Sigmoid colon (tissue), 7 donors: Measurements from ENCODE around the gene ATP4B. TPM values are rescaled to one million over a fixed set of nuclear protein-coding genes. Genes with fewer than 3 reads are reported as not detected.

ENCODE experiments used
- DNase-seq: peaks from one replicate; pipeline ENCODE4 v3.0.0-alpha.2; 2019
- H3K27ac ChIP-seq, 4 donors: fragments of 200-600 bp; sonication (generic); one replicate each; pipeline ENCODE4 v1.5.1; 2016 to 2019; ENCODE audit warnings: mild to moderate bottlenecking in 1 of 4
- H3K27me3 ChIP-seq, 3 donors: fragments of 200-600 bp; sonication (generic); one replicate each; pipeline ENCODE4 v1.5.1; 2019; ENCODE audit warnings: mild to moderate bottlenecking in 1 of 3
- H3K36me3 ChIP-seq, 4 donors: fragments of 200-600 bp; sonication (generic); one replicate each; pipeline ENCODE4 v1.5.1; 2016 to 2019
- H3K4me1 ChIP-seq, 4 donors: fragments of 200-600 bp; sonication (generic); one replicate each; pipeline ENCODE4 v1.5.1; 2017 to 2019
- H3K4me3 ChIP-seq, 4 donors: fragments of 200-600 bp; sonication (generic); one replicate each; pipeline ENCODE4 v1.5.1; 2017 to 2019; ENCODE audit warnings: mild to moderate bottlenecking in 2 of 4, moderate library complexity in 1 of 4
- H3K9me3 ChIP-seq, 4 donors: fragments of 200-600 bp in 3 of 4; sonication (generic) in 3 of 4; one replicate each; pipeline versions ENCODE4 v1.5.1 to v1.6.1; 2013 to 2019
- EP300 ChIP-seq, 4 donors: sonication (generic); formaldehyde crosslinking; IDR thresholded peaks; one replicate each; pipeline ENCODE4 v1.6.1; 2017; ENCODE audit warnings: antibody characterized with exemption in 4 of 4
- POLR2A ChIP-seq, 2 donors: fragments of 450-650 bp; IDR thresholded peaks; one replicate each; pipeline ENCODE4 v1.6.1; 2016; ENCODE audit warnings: antibody characterized with exemption in 2 of 2, mild to moderate bottlenecking in 2 of 2, moderate library complexity in 2 of 2
- POLR2AphosphoS5 ChIP-seq, 4 donors: sonication (generic); formaldehyde crosslinking; IDR thresholded peaks; one replicate each; pipeline ENCODE4 v1.6.1; 2017; ENCODE audit warnings: antibody characterized with exemption in 4 of 4
- WGBS, 2 donors: extraction: QIAGEN DNeasy Blood & Tissue Kit; methylation state at CpG; one replicate each; pipeline ENCODE4 v1.1.7; 2013; 5-methylcytosine and 5-hydroxymethylcytosine counted together
- intact Hi-C: fragments of 100-400 bp; cut with DNase I; formaldehyde crosslinking; loops from one replicate; pipeline ENCODE4 v1.15.1; 2023
- polyA plus RNA-seq, 3 donors: library from polyadenylated mRNA; stranded (reverse); fragments of 200-250 nt; gene quantifications; one replicate each; pipeline ENCODE4 v1.2.3, GENCODE V29; 2013
- total RNA-seq, 4 donors: library from RNA; depleted of rRNA; stranded (reverse); fragments of >200 nt; gene quantifications; one replicate each; pipeline ENCODE4 v1.1.0, GENCODE V29; 2016
- TF ChIP-seq, protein P1 (sequence below), 4 experiments: fragments of 450-650 bp in 3 of 4; fragments of 200-600 bp in 1 of 4; IDR thresholded peaks; one replicate each; pipeline ENCODE4 v1.5.1; 2016 to 2019; ENCODE audit warnings: antibody characterized with exemption in 4 of 4, mild to moderate bottlenecking in 3 of 4, moderate library complexity in 2 of 4
- donor health status: healthy with polysubstance abuse.
- donor health status: Bipolar disorder and iron deficiency.
- donor health status: healthy.

ATP4B gene
- total and polyA plus RNA-seq, 7 donors = not detected

- WGBS, 2 donors = 97 to 98% methylated on average over 16 of the region's 16 CpGs
- no peaks in the 10 kb centered on the region for H3K27me3 ChIP-seq
- TF ChIP-seq POLR2A (IDR thresholded peaks at IDR 0.05) (no peak), POLR2AphosphoS5 (IDR thresholded peaks at IDR 0.05) (no peak), EP300 (IDR thresholded peaks at IDR 0.05) (no peak)
- TF ChIP-seq, protein P1, sequence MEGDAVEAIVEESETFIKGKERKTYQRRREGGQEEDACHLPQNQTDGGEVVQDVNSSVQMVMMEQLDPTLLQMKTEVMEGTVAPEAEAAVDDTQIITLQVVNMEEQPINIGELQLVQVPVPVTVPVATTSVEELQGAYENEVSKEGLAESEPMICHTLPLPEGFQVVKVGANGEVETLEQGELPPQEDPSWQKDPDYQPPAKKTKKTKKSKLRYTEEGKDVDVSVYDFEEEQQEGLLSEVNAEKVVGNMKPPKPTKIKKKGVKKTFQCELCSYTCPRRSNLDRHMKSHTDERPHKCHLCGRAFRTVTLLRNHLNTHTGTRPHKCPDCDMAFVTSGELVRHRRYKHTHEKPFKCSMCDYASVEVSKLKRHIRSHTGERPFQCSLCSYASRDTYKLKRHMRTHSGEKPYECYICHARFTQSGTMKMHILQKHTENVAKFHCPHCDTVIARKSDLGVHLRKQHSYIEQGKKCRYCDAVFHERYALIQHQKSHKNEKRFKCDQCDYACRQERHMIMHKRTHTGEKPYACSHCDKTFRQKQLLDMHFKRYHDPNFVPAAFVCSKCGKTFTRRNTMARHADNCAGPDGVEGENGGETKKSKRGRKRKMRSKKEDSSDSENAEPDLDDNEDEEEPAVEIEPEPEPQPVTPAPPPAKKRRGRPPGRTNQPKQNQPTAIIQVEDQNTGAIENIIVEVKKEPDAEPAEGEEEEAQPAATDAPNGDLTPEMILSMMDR (IDR thresholded peaks at IDR 0.05) = no peak
- no peak overlapping the region for H3K4me3 ChIP-seq
- no peak for DNase-seq
- no peaks in the 10 kb centered on the region for H3K9me3 ChIP-seq
- no peaks in the 10 kb centered on the region for H3K4me1 ChIP-seq
- H3K27ac ChIP-seq = no peak overlapping the region
- peaks cover 0 to 12% (median 2%) of the 10 kb centered on the region in 4 donors for H3K36me3 ChIP-seq
- intact Hi-C loops = no loop called here
Measured at GRCh38 chr13:113613789-113614379, 44.1 kb downstream of the ATP4B start.

- WGBS, 2 donors = 88 to 95% methylated on average over 10 of the region's 10 CpGs
- no peaks in the 10 kb centered on the region for H3K4me1 ChIP-seq
- no peaks in the 10 kb centered on the region for H3K27me3 ChIP-seq
- H3K27ac ChIP-seq = no peak overlapping the region
- no peak for TF ChIP-seq POLR2A (IDR thresholded peaks at IDR 0.05)
- TF ChIP-seq, protein P1 (IDR thresholded peaks at IDR 0.05) = no peak
- no peak for TF ChIP-seq POLR2AphosphoS5 (IDR thresholded peaks at IDR 0.05)
- TF ChIP-seq EP300 (IDR thresholded peaks at IDR 0.05) = no peak
- DNase-seq = no peak
- peaks cover 0 to 12% (median 2%) of the 10 kb centered on the region in 4 donors for H3K36me3 ChIP-seq
- H3K9me3 ChIP-seq = no peaks in the 10 kb centered on the region
- intact Hi-C loops = no loop called here
- no peak overlapping the region for H3K4me3 ChIP-seq
Measured at GRCh38 chr13:113612607-113613006, 45.4 kb downstream of the ATP4B start.

DNA sequence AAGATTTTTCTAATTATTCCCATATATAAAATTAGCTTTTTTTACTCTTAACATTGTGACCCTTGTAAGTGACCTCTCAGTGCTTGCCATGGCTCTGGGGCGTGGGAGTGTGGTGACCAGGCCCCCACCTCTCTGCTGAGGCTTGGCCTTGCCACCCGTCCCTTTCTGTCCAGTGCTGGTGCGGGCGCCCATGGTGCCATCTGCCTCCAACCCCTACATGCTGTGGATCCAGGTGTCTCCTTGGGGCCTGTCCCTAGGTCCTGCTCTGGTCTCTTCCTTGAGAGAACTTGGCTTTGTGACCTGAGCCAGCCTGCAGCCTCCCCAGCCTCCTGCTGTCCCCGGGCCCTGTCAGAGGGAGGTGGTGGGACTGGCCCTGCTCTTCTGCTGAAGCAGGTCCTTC lies 46.0 kb downstream of the ATP4B start:
- WGBS, 2 donors = 95 to 97% methylated on average over 5 of the region's 5 CpGs
- no peak for DNase-seq
- Histone ChIP-seq H3K27ac (no peak overlapping the region), H3K4me3 (no peak overlapping the region), H3K9me3 (no peaks in the 10 kb centered on the region), H3K36me3 (peaks cover 0 to 12% (median 2%) of the 10 kb centered on the region in 4 donors), H3K4me1 (no peaks in the 10 kb centered on the region), H3K27me3 (no peaks in the 10 kb centered on the region)
- intact Hi-C loops = no loop called here
- TF ChIP-seq POLR2A (IDR thresholded peaks at IDR 0.05) (no peak), POLR2AphosphoS5 (IDR thresholded peaks at IDR 0.05) (no peak), EP300 (IDR thresholded peaks at IDR 0.05) (no peak)
- TF ChIP-seq, protein P1 (IDR thresholded peaks at IDR 0.05) = no peak

- WGBS, 2 donors = 96% methylated on average over 19 of the region's 19 CpGs
- H3K27ac ChIP-seq = no peak overlapping the region
- no peak for DNase-seq
- no peaks in the 10 kb centered on the region for H3K4me1 ChIP-seq
- TF ChIP-seq POLR2A (IDR thresholded peaks at IDR 0.05) = no peak
- TF ChIP-seq, protein P1 (IDR thresholded peaks at IDR 0.05) = no peak
- no peak for TF ChIP-seq EP300 (IDR thresholded peaks at IDR 0.05)
- no peaks in the 10 kb centered on the region for H3K27me3 ChIP-seq
- no peak overlapping the region for H3K4me3 ChIP-seq
- H3K9me3 ChIP-seq = no peaks in the 10 kb centered on the region
- peaks cover 0 to 12% (median 2%) of the 10 kb centered on the region in 4 donors for H3K36me3 ChIP-seq
- intact Hi-C loops = no loop called here
Measured at GRCh38 chr13:113610266-113610665, 47.7 kb downstream of the ATP4B start.

DNA sequence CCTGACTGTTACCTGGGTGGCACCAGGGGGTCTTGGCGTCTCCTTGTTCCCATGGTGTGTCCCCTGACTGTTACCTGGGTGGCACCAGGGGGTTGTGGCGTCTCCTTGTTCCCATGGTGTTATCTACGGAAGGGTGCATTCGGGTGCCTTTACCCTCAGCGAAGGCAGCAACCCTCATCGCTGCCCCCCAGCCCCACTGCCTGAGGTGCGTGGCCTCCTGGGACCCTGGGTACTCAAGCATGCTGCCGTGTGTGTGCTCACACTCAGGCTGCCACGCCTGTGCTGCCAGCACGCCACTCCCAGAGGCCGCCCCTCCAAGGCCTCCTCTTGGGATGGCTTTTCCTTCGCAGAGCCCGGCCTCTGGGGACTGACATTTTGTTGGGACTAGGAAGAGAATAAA lies 48.4 kb downstream of the ATP4B start:
- Histone ChIP-seq H3K4me3 (no peak overlapping the region), H3K9me3 (no peaks in the 10 kb centered on the region), H3K4me1 (no peaks in the 10 kb centered on the region), H3K36me3 (peaks cover 0 to 12% (median 2%) of the 10 kb centered on the region in 4 donors), H3K27ac (no peak overlapping the region), H3K27me3 (no peaks in the 10 kb centered on the region)
- intact Hi-C loops = no loop called here
- no peak for DNase-seq
- WGBS, 2 donors = 94 to 95% methylated on average over 13 of the region's 13 CpGs
- TF ChIP-seq, protein P1 (IDR thresholded peaks at IDR 0.05) = no peak
- TF ChIP-seq POLR2A (IDR thresholded peaks at IDR 0.05) (no peak), POLR2AphosphoS5 (IDR thresholded peaks at IDR 0.05) (no peak), EP300 (IDR thresholded peaks at IDR 0.05) (no peak)
